ENCODE measurements around the gene ANXA5.

Gene ANXA5

DNA sequence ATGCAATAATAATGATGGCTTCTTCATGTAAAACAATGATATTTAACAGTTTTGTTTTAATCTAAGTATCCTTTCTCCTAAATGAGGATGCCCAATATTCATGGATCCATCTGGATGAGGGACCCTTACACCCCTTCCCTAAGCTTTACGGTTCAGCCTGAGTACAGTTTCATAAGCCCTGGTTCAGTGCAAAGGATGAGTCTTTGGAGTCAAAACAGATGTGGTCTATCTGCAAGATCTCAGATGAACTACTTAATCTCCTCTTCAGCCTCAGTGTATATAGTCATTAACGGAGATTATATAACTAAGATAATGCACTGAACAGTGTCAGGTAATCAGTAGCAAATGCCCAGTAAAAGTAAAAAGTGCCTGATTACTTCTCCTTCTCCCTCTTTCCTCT, 22.1 kb downstream of the ANXA5 start:
- Histone ChIP-seq H3K27ac (ENCODE audit: insufficient read depth in 1 of 2, low read depth in 1 of 2, low read length in 2 of 2, poor library complexity in 1 of 2, severe bottlenecking in 2 of 2) (no peak overlapping the region), H3K9me3 (ENCODE audit: control extremely low read depth in 1 of 5, control insufficient read depth in 4 of 5, insufficient read depth in 2 of 5, low read depth in 1 of 5, low read length in 4 of 5) (no peaks in the 10 kb centered on the region), H3K36me3 (ENCODE audit: control insufficient read depth in 4 of 4, insufficient read depth in 4 of 4, low read length in 3 of 4) (peaks cover 3 to 37% (median 12%) of the 10 kb centered on the region in 4 experiments), H3K4me3 (ENCODE audit: control insufficient read depth in 1 of 7, extremely low read depth in 1 of 7, insufficient read depth in 4 of 7, low read depth in 2 of 7, low read length in 6 of 7) (no peak overlapping the region), H3K27me3 (replicated peaks in 2 of 5; ENCODE audit: control insufficient read depth in 4 of 5, insufficient read depth in 5 of 5, low read length in 4 of 5) (no peaks in the 10 kb centered on the region), H3K4me1 (ENCODE audit: control extremely low read depth in 1 of 4, control insufficient read depth in 4 of 4, insufficient read depth in 4 of 4, low read length in 3 of 4) (no peaks in the 10 kb centered on the region)
- POLR2A ChIA-PET: interaction anchor here (0.6 kb wide), 1 partner anchor 257 kb away, joined by 5 read pairs; no protein-coding TSS in a partner anchor
- CTCF ChIA-PET: no interaction called here
- DNase-seq: no peak
- WGBS (ENCODE audit: insufficient coverage): 100% methylated on average over 1 of the region's 2 CpGs

DNA sequence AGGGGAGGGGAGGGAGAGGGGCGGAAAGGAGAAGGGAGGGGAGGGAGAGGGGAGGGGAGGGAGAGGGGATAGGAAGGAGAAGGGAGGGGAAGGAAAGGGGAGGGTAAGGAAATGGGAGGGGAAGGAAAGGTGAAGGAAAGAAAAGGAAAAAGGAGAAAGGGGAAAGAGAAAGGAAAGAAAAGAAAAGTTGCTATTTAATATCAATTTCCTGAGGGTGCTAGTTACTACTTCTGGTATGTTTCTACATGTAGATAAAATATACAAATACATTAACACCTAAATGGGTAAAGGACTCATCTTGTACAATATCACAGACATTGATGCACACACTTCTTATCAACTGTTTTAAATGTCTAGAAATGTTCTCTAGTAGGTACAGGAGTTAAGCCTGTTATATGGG, 22.6 kb downstream of the ANXA5 start:
- no CpG with 5 or more reads among the region's 1 CpG for WGBS (ENCODE audit: insufficient coverage)
- Histone ChIP-seq H3K27me3 (replicated peaks in 2 of 5; ENCODE audit: control insufficient read depth in 4 of 5, insufficient read depth in 5 of 5, low read length in 4 of 5) (no peaks in the 10 kb centered on the region), H3K36me3 (ENCODE audit: control insufficient read depth in 4 of 4, insufficient read depth in 4 of 4, low read length in 3 of 4) (peaks cover 1 to 37% (median 11%) of the 10 kb centered on the region in 4 experiments), H3K4me1 (ENCODE audit: control extremely low read depth in 1 of 4, control insufficient read depth in 4 of 4, insufficient read depth in 4 of 4, low read length in 3 of 4) (no peaks in the 10 kb centered on the region), H3K9me3 (ENCODE audit: control extremely low read depth in 1 of 5, control insufficient read depth in 4 of 5, insufficient read depth in 2 of 5, low read depth in 1 of 5, low read length in 4 of 5) (no peaks in the 10 kb centered on the region), H3K4me3 (ENCODE audit: control insufficient read depth in 1 of 7, extremely low read depth in 1 of 7, insufficient read depth in 4 of 7, low read depth in 2 of 7, low read length in 6 of 7) (no peak overlapping the region), H3K27ac (ENCODE audit: insufficient read depth in 1 of 2, low read depth in 1 of 2, low read length in 2 of 2, poor library complexity in 1 of 2, severe bottlenecking in 2 of 2) (no peak overlapping the region)
- ChIA-PET POLR2A (no interaction called here), CTCF (no interaction called here)
- DNase-seq: no peak

DNA sequence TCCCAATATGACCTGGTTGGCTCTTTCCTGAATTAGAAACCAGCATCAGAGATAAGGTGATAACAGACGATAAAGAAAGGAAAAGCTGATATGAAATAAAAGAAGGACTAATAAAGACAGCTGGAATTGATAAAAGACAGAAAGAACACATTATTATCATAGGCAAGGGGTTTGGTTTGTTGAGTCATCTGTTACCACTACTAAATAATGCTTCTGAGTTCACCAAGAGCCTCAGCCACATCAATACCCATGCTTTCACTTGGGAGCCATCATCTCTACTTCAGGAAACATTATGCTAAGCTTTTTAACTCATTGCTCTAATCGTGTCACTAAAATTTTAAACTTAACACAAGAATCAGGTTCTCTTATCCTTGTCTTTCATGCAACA, 27.6 kb downstream of the ANXA5 start:
- WGBS (ENCODE audit: insufficient coverage): no CpG with 5 or more reads among the region's 2 CpGs

DNA sequence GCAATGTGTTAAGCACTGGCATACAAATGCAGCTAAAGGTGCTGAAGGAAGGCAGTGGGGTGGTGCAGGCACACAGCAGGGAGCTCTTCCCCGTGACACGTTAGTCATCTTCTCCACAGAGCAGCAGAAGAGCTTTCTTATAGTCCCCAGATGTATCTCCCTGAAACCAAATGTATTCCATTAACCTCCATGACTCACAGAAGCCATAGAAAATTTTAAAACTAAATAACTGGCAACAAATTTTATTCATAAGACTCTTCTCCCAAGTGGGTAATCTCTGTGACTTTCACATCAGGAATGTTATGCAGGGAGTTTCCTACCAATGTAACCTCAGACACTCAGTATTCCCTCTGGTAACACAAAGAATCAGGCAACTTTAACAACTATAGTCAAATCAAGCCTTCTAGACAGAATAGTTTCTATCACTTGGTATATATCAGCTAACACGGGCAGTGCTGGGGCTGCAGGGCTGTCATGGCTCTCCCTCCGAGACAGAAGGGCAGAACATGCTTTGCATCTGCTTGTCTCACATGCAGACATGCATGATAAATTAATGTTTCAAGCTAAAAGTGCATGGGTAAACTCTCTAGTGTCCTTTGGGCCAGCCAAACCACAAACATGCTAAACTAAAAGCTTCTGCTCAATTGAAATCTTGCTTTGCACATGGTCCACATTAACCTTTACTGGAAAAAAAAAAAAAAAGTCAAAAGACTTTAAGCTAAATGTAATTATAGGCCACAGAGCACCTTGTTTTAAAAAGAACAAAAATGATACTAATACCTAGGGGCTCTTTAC, 28.2 kb downstream of the ANXA5 start:
- no peaks in the 10 kb centered on the region for H3K4me1 ChIP-seq (ENCODE audit: control extremely low read depth in 1 of 4, control insufficient read depth in 4 of 4, insufficient read depth in 4 of 4, low read length in 3 of 4)
- DNase-seq: no peak
- CTCF ChIA-PET: interaction anchor here (0.8 to 2.6 kb wide), 2 partner anchors 10 to 12 kb away, joined by 6 to 9 read pairs; no protein-coding TSS in a partner anchor
- WGBS (ENCODE audit: insufficient coverage): 96% methylated on average over 4 of the region's 4 CpGs
- no peak overlapping the region for H3K4me3 ChIP-seq (ENCODE audit: control insufficient read depth in 1 of 7, extremely low read depth in 1 of 7, insufficient read depth in 4 of 7, low read depth in 2 of 7, low read length in 6 of 7)
- H3K27me3 ChIP-seq (replicated peaks in 2 of 5; ENCODE audit: control insufficient read depth in 4 of 5, insufficient read depth in 5 of 5, low read length in 4 of 5): no peaks in the 10 kb centered on the region
- no peaks in the 10 kb centered on the region for H3K9me3 ChIP-seq (ENCODE audit: control extremely low read depth in 1 of 5, control insufficient read depth in 4 of 5, insufficient read depth in 2 of 5, low read depth in 1 of 5, low read length in 4 of 5)
- POLR2A ChIA-PET: no interaction called here
- peaks cover 3 to 28% (median 9%) of the 10 kb centered on the region in 4 experiments for H3K36me3 ChIP-seq (ENCODE audit: control insufficient read depth in 4 of 4, insufficient read depth in 4 of 4, low read length in 3 of 4)
- no peak overlapping the region for H3K27ac ChIP-seq (ENCODE audit: insufficient read depth in 1 of 2, low read depth in 1 of 2, low read length in 2 of 2, poor library complexity in 1 of 2, severe bottlenecking in 2 of 2)

More for the DNA sequence above, 27.6 kb downstream of the ANXA5 start:
- CTCF ChIA-PET: interaction anchor here (0.8 to 2.6 kb wide), 2 partner anchors 10 to 13 kb away, joined by 6 to 9 read pairs; no protein-coding TSS in a partner anchor
- no peak overlapping the region for H3K27ac ChIP-seq (ENCODE audit: insufficient read depth in 1 of 2, low read depth in 1 of 2, low read length in 2 of 2, poor library complexity in 1 of 2, severe bottlenecking in 2 of 2)
- no peak for DNase-seq
- POLR2A ChIA-PET: no interaction called here
- no peaks in the 10 kb centered on the region for H3K27me3 ChIP-seq (replicated peaks in 2 of 5; ENCODE audit: control insufficient read depth in 4 of 5, insufficient read depth in 5 of 5, low read length in 4 of 5)
- H3K9me3 ChIP-seq (ENCODE audit: control extremely low read depth in 1 of 5, control insufficient read depth in 4 of 5, insufficient read depth in 2 of 5, low read depth in 1 of 5, low read length in 4 of 5): no peaks in the 10 kb centered on the region
- H3K36me3 ChIP-seq (ENCODE audit: control insufficient read depth in 4 of 4, insufficient read depth in 4 of 4, low read length in 3 of 4): peaks cover 3 to 28% (median 9%) of the 10 kb centered on the region in 4 experiments
- no peak overlapping the region for H3K4me3 ChIP-seq (ENCODE audit: control insufficient read depth in 1 of 7, extremely low read depth in 1 of 7, insufficient read depth in 4 of 7, low read depth in 2 of 7, low read length in 6 of 7)
- H3K4me1 ChIP-seq (ENCODE audit: control extremely low read depth in 1 of 4, control insufficient read depth in 4 of 4, insufficient read depth in 4 of 4, low read length in 3 of 4): no peaks in the 10 kb centered on the region

DNA sequence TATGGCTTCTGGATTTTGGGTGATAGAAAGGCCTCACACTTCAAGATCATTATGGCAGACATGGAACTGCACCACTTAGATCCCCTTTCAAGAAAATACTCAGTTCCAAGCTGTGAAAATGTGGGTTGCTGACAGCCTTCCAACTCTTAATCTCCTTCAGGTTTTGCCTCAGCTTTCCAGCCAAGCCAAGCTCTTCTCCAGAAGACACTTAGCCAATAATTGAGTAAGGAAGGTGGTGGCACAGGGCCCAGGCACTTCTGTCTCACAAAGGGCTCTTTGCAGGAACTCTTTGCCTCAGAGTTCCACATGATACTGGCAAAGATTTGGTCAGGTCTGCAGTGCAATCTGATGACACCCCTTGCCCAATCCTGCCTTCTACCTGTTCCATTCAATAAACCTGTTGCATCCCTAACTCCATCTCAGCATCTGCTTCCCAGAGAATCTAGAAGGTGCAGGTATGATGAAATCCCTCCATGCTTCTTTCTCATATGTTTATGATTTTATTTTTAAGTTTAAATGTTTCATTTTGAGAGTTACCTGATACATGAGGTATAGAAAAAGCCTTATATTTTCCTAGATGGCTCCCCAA, 30.6 kb downstream of the ANXA5 start:
- Histone ChIP-seq H3K9me3 (ENCODE audit: control extremely low read depth in 1 of 5, control insufficient read depth in 4 of 5, insufficient read depth in 2 of 5, low read depth in 1 of 5, low read length in 4 of 5) (no peaks in the 10 kb centered on the region), H3K36me3 (ENCODE audit: control insufficient read depth in 4 of 4, insufficient read depth in 4 of 4, low read length in 3 of 4) (peaks cover 3 to 17% (median 5%) of the 10 kb centered on the region in 4 experiments), H3K4me1 (ENCODE audit: control extremely low read depth in 1 of 4, control insufficient read depth in 4 of 4, insufficient read depth in 4 of 4, low read length in 3 of 4) (no peaks in the 10 kb centered on the region), H3K27ac (ENCODE audit: insufficient read depth in 1 of 2, low read depth in 1 of 2, low read length in 2 of 2, poor library complexity in 1 of 2, severe bottlenecking in 2 of 2) (no peak overlapping the region), H3K27me3 (replicated peaks in 2 of 5; ENCODE audit: control insufficient read depth in 4 of 5, insufficient read depth in 5 of 5, low read length in 4 of 5) (no peaks in the 10 kb centered on the region), H3K4me3 (ENCODE audit: control insufficient read depth in 1 of 7, extremely low read depth in 1 of 7, insufficient read depth in 4 of 7, low read depth in 2 of 7, low read length in 6 of 7) (no peak overlapping the region)
- ChIA-PET POLR2A (no interaction called here), CTCF (no interaction called here)
- DNase-seq: no peak

DNA sequence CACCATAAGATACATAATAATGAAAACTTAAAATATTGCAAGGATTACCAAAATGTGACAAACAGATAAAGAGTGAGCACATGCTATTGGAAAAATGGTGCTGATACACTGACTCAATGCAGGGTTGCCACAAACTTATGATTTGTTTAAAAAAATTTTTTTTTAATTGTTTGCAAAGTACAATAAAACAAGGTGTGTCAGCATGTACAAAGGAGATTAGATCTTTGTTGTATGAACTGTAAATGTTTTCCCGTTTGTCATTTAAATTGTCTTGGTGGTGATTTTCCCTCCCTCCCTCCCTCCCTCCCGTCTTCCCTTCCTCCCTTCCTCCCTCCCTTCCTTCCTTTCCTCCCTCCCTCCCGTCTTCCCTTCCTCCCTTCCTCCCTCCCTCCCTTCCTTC, 31.4 kb downstream of the ANXA5 start:
- CTCF ChIA-PET: no interaction called here
- POLR2A ChIA-PET: no interaction called here
- Histone ChIP-seq H3K27ac (ENCODE audit: insufficient read depth in 1 of 2, low read depth in 1 of 2, low read length in 2 of 2, poor library complexity in 1 of 2, severe bottlenecking in 2 of 2) (no peak overlapping the region), H3K36me3 (ENCODE audit: control insufficient read depth in 4 of 4, insufficient read depth in 4 of 4, low read length in 3 of 4) (peaks cover 0 to 16% (median 5%) of the 10 kb centered on the region in 4 experiments), H3K9me3 (ENCODE audit: control extremely low read depth in 1 of 5, control insufficient read depth in 4 of 5, insufficient read depth in 2 of 5, low read depth in 1 of 5, low read length in 4 of 5) (no peaks in the 10 kb centered on the region), H3K4me3 (ENCODE audit: control insufficient read depth in 1 of 7, extremely low read depth in 1 of 7, insufficient read depth in 4 of 7, low read depth in 2 of 7, low read length in 6 of 7) (no peak overlapping the region), H3K4me1 (ENCODE audit: control extremely low read depth in 1 of 4, control insufficient read depth in 4 of 4, insufficient read depth in 4 of 4, low read length in 3 of 4) (no peaks in the 10 kb centered on the region), H3K27me3 (replicated peaks in 2 of 5; ENCODE audit: control insufficient read depth in 4 of 5, insufficient read depth in 5 of 5, low read length in 4 of 5) (no peaks in the 10 kb centered on the region)
- 50% methylated on average over 1 of the region's 3 CpGs for WGBS (ENCODE audit: insufficient coverage)
- no peak for DNase-seq

DNA sequence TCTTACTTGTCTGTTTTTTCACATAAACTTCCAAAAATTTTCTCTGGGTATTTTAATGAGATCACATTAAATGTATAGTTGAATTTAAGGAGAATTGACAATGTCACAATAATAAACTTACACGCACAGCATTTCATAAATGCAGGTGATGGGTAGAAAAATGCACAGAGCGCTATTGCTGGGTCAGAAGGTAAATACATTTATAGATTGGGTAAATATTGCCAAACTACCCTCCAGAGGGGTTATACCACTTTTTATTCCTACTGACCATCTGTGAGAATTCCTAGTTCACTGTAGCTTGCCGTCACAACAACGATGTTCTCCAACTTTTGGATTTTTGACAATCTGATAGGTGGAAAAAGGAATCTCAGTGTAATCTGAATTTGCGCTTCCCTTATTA, 34.6 kb downstream of the ANXA5 start:
- CTCF ChIA-PET: no interaction called here
- H3K27ac ChIP-seq (ENCODE audit: insufficient read depth in 1 of 2, low read depth in 1 of 2, low read length in 2 of 2, poor library complexity in 1 of 2, severe bottlenecking in 2 of 2): no peak overlapping the region

More for the DNA sequence above, 34.6 kb downstream of the ANXA5 start:
- H3K4me3 ChIP-seq (ENCODE audit: control insufficient read depth in 1 of 7, extremely low read depth in 1 of 7, insufficient read depth in 4 of 7, low read depth in 2 of 7, low read length in 6 of 7): no peak overlapping the region
- no peaks in the 10 kb centered on the region for H3K9me3 ChIP-seq (ENCODE audit: control extremely low read depth in 1 of 5, control insufficient read depth in 4 of 5, insufficient read depth in 2 of 5, low read depth in 1 of 5, low read length in 4 of 5)
- H3K27me3 ChIP-seq (replicated peaks in 2 of 5; ENCODE audit: control insufficient read depth in 4 of 5, insufficient read depth in 5 of 5, low read length in 4 of 5): no peaks in the 10 kb centered on the region
- POLR2A ChIA-PET: no interaction called here
- WGBS (ENCODE audit: insufficient coverage): 100% methylated on average over 2 of the region's 5 CpGs
- no peak for DNase-seq
- H3K4me1 ChIP-seq (ENCODE audit: control extremely low read depth in 1 of 4, control insufficient read depth in 4 of 4, insufficient read depth in 4 of 4, low read length in 3 of 4): no peaks in the 10 kb centered on the region
- no peaks in the 10 kb centered on the region for H3K36me3 ChIP-seq (ENCODE audit: control insufficient read depth in 4 of 4, insufficient read depth in 4 of 4, low read length in 3 of 4)
